Hematopoietic multipotent progenitor cell treated with erythropoietin and hydrocortisone succinate and interleukin-3 and kit ligand, for 4 days (in vitro differentiated cells): ENCODE results near the gene SPATA22.
"Not testable (repeated sequence)": the region's sequence is repeated elsewhere in the genome, so short reads cannot be mapped to it uniquely, and the experiment has no call there.

Experiments
- DNase-seq: peaks from one replicate; pipeline ENCODE4 v3.0.0-alpha.2; 2015

SPATA22 gene

GRCh38 chr17:3471599-3471998 lies at the start of gene SPATA22:
TSS of gene SPATA22 (minus strand) at chr17:3471819. CDS start at chr17:3469325, 2,494 bp downstream.
- no peak for DNase-seq

- DNase-seq: not testable (repeated sequence)
Observed at GRCh38 chr17:3519472-3519871, 47.9 kb upstream of the SPATA22 start.

GRCh38 chr17:3514873-3515272 lies 43.3 kb upstream of the SPATA22 start:
- no peak for DNase-seq

- DNase-seq: not testable (repeated sequence)
Observed at GRCh38 chr17:3514167-3514566, 42.5 kb upstream of the SPATA22 start.

GRCh38 chr17:3513305-3514035 lies 41.9 kb upstream of the SPATA22 start:
- no peak for DNase-seq

- no peak for DNase-seq
Observed at GRCh38 chr17:3512505-3513171, 41.0 kb upstream of the SPATA22 start.

GRCh38 chr17:3511852-3512504 lies 40.4 kb upstream of the SPATA22 start:
- DNase-seq: no peak

GRCh38 chr17:3510090-3510489 lies 38.5 kb upstream of the SPATA22 start:
- no peak for DNase-seq

- no peak for DNase-seq
Observed at GRCh38 chr17:3507869-3508268, 36.2 kb upstream of the SPATA22 start.

GRCh38 chr17:3507071-3507470 lies 35.5 kb upstream of the SPATA22 start:
- no peak for DNase-seq

- no peak for DNase-seq
Observed at GRCh38 chr17:3506054-3506453, 34.4 kb upstream of the SPATA22 start.

- no peak for DNase-seq
Observed at GRCh38 chr17:3505008-3505407, 33.4 kb upstream of the SPATA22 start.

GRCh38 chr17:3503285-3503684 lies 31.7 kb upstream of the SPATA22 start:
- DNase-seq: no peak

- DNase-seq: no peak
Observed at GRCh38 chr17:3502466-3502865, 30.8 kb upstream of the SPATA22 start.

- no peak for DNase-seq
Observed at GRCh38 chr17:3501344-3501743, 29.7 kb upstream of the SPATA22 start.

- no peak for DNase-seq
Observed at GRCh38 chr17:3497101-3497500, 25.5 kb upstream of the SPATA22 start.

- no peak for DNase-seq
Observed at GRCh38 chr17:3485481-3486068, 14.0 kb upstream of the SPATA22 start.

- DNase-seq: no peak
Observed at GRCh38 chr17:3482852-3483251, 11.2 kb upstream of the SPATA22 start.

- no peak for DNase-seq
Observed at GRCh38 chr17:3479988-3480387, 8.4 kb upstream of the SPATA22 start.

- no peak for DNase-seq
Observed at GRCh38 chr17:3475812-3476610, 4.4 kb upstream of the SPATA22 start, which contains the start of gene ASPA. TSS of gene ASPA (plus strand) at chr17:3475997. CDS start at chr17:3476160, 163 bp downstream.

GRCh38 chr17:3475251-3475685 lies 3.6 kb upstream of the SPATA22 start:
- no peak for DNase-seq

GRCh38 chr17:3474212-3474611 lies 2.6 kb upstream of the SPATA22 start:
- DNase-seq: no peak

GRCh38 chr17:3472137-3472536 lies 518 bp upstream of the SPATA22 start:
- no peak for DNase-seq
